Activated naive CD8-positive, alpha-beta T cell treated with anti-CD3 and anti-CD28 coated beads, Interleukin-2, amount 50 U/mL, for 16 hours (primary cell): ENCODE results near the gene SLC66A3.

ENCODE experiments used
- DNase-seq: peaks from one replicate; pipeline ENCODE4 v3.0.0-alpha.2; 2020; ENCODE audit warnings: low read depth, low spot score

The SLC66A3 gene

GRCh38 chr2:11213975-11214374 is 58.7 kb downstream of the SLC66A3 start:
- DNase-seq, result no peak

DNA sequence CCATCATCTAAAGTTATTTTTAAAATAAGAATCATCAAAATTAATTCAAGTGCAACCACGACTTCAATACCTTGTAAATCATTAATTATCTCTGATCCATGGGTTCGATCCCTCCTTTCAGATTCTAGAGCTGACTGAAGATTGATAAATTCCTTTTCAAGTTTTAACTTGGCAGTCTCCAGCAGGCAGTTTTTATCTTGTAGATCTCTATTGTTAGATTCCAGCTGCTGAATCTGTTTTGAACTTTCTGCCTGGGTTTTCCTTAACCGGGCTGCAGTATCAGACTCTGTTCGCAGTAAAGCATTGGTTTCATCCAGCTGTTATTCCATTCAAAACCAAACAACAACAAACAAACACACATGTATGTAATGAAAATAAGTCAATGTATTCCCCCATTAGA is 59.5 kb downstream of the SLC66A3 start:
- no peak for DNase-seq

DNA sequence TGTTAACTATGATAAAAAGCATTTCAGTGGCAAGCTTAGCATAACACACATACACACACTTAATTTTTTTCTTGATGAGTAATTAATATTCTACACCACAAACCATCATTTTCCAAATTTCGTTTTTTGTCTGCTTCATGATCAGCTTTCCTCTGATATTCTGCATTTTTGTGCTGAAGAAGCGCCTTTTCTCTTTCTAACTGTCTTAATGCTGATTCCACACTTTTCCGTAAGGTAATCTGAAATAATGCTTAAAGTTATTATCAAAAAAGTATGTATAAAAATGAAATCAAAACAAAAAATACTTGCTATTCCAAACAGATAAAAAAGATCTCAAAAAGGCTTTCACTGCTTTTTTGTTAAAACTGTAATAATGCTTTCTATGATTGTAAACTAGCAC is 60.1 kb downstream of the SLC66A3 start:
- no peak for DNase-seq

- no peak for DNase-seq
These were observed 65.2 kb downstream of the SLC66A3 start for GRCh38 chr2:11220445-11220844.

GRCh38 chr2:11222845-11223244 is 67.6 kb downstream of the SLC66A3 start:
- DNase-seq, result no peak

DNA sequence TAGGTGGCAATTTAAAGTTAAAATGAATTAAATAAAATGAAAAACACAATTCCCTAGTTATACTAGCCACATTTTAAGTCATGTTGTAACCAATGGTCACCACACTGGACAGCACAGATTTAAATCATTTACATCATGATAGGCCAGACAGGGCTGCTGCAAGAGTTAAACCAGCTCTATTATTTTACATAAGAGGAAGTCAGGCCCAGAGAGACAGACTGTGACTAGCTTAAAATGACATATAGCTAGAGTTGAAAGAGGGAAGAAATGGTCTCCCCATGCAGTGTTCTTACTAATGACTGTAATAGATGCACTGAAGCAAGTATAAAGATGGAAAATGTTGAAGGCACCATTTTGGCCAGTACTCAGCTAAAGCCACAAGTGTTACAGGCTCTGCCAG is 69.6 kb downstream of the SLC66A3 start:
- DNase-seq, result no peak

DNA sequence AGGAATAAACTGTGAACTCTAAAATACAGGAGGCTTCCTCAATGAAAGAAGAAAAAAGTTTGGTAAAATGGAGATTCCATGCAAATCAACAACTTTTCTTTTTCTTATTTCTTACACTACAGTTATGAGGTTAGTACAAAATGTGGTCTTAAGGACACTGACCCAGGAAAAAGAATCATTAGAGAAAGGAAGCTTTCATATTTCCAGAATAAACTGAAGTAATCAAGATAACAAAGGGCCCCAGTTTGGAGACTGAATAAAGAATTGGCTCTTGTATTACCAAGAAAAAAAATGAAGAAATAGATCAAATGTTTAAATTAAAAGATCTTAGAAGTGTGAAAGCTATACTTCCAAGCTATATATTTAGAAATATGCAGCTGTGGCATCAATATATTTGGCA is 72.3 kb downstream of the SLC66A3 start:
- no peak for DNase-seq
